GM19397 (cell line): Measurements from ENCODE around the gene RAB1B.

Experiments used
- ATAC-seq: cut with Tn5 transposase; IDR thresholded peaks from one replicate; pipeline ENCODE4 v1.9.1; 2021; ENCODE audit warnings: mild to moderate bottlenecking, moderate library complexity; ENCODE audit not compliant: unreplicated experiment

RAB1B gene

GRCh38 chr11:66282468-66283455 is 14.3 kb downstream of the RAB1B start:
- ATAC-seq, result peak; percentile 81

- ATAC-seq, result no peak
Observed at GRCh38 chr11:66283461-66284105, 15.1 kb downstream of the RAB1B start.

DNA sequence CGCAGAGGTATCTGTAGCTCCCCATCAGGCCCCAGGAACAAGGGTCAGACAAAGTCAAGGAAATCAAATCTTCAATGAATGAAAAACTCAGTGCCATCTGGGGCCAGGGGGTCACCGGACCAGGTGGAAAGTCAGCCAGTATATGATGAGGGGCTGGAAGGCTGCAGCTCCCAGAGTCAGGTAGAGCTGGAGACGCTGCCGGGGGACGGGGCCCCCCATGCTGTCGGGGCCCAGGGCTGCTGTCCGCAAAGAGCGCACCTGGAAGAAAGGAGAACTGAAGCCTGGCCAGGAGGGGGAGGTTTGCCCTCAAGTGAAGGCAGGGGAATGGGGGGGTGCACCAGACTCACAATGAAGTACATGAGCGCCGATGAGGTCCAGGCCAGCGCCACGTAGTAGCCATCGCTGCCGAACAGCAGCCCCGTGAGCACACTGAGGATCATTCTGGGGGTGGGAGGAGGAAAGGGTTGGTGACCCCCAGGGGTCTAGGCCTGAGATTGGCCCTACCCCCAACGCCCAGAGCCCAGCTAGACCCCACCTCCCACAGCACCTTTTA is 16.2 kb downstream of the RAB1B start:
- ATAC-seq, result no peak

DNA sequence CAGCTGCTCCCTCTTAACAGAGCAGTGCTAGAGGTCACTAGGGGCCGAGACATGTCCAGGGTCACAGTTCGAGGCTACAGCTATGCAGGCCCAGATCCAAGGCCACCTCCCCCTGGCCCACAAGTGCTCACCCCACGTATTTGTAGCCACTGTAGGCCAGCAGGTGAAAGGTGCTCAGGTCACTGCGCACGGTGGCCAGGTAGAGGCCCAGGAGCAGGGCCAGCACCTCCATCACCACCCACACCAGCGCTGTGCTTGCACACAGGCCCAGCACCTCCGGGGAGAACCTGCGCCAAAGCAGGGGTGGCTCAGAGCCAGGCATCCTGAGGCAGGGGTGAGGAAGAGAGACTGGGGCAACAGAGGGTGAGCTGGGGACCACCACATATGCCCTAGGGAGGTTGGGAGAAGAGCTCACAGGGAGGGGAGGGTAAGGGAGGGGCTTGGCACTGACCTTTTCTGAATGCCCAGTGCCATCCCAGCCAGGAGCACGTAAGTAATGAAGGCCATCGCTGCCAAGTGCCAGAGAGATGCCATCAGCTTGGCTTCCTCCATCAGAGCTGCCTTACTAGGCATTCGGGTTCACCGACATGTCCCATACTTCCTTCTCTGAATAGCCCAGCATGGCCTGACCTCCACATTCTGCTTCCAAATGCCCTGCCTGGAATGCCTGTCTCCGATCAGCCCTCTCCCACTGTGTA is 17.0 kb downstream of the RAB1B start:
- no peak for ATAC-seq

- ATAC-seq, result no peak
Observed at GRCh38 chr11:66286699-66287098, 18.3 kb downstream of the RAB1B start.

DNA sequence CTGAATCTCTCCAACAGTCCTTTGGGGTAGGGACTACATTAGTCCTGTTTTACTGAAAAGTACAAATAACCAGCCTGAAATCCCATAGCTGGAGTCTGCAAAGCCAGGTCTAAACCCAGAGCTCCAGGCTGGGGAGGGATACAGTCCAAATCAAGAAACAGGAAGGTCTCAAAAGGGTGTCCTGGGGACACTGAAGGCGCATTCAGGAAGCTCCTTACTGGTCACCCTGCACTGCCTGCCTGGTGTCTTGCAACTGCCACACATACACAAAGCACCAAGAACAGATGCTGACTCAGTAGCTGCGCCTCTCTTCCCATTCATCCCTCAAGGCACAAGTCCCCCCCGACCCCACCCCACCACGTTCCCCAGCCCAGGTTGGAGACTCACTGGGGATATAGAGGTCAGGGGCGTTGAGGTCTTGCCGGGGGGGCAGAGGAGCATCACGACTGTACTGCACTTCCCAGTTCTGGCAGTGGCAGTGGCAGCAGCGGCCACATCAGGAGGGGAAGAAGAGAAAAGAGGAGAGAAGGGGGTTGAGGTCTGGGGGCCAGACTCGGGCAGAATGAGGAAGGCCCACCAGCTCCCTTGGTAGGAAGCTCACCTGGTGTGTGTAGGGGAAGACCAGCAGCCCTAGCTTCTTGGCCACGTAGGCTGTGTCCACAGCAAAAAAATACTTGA is 18.9 kb downstream of the RAB1B start:
- ATAC-seq, result no peak

- no peak for ATAC-seq
Observed at GRCh38 chr11:66287889-66288670, 19.6 kb downstream of the RAB1B start.

GRCh38 chr11:66288671-66289547 is 20.5 kb downstream of the RAB1B start, which contains the start of gene YIF1A:
TSS of gene YIF1A (minus strand) at chr11:66289143. CDS start at chr11:66288985, 158 bp downstream.
- peak; percentile 91 for ATAC-seq

GRCh38 chr11:66289548-66290329 is 21.3 kb downstream of the RAB1B start:
- ATAC-seq, result peak; percentile 27

DNA sequence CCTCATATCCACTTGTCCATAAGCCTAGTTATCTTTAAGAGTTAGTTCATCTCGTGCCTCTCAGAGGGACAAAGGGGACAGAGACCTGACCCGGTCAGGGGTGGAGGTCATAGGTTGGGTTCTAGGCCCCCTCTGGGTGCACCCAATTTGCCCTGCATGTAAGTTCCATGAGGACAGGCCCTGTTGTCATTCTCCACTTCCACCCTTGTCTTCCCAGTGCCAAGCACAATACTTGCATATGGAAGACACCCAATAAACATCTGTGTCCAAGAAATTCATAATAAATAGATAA is 21.8 kb downstream of the RAB1B start:
- ATAC-seq, result no peak

DNA sequence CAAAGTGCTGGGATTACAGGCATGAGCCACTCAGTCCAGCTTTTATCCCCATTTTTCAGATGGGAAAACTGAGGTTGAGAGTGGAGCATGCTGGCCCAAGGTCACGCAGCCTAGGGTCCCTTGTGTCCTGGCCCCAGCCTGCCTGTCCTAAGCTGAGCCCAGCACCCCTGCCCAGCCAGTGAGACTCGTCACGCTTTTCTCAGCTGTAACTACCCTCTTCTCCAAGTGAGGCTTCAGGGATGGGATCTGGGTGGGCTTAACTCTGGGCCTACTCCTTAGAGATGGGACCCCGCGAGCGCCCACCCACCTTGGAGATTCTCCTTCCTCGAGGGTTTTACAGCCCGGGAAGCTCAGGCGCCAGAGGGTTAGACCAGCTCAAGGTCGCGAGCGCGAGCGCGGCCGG is 22.9 kb downstream of the RAB1B start:
- ATAC-seq, result no peak

DNA sequence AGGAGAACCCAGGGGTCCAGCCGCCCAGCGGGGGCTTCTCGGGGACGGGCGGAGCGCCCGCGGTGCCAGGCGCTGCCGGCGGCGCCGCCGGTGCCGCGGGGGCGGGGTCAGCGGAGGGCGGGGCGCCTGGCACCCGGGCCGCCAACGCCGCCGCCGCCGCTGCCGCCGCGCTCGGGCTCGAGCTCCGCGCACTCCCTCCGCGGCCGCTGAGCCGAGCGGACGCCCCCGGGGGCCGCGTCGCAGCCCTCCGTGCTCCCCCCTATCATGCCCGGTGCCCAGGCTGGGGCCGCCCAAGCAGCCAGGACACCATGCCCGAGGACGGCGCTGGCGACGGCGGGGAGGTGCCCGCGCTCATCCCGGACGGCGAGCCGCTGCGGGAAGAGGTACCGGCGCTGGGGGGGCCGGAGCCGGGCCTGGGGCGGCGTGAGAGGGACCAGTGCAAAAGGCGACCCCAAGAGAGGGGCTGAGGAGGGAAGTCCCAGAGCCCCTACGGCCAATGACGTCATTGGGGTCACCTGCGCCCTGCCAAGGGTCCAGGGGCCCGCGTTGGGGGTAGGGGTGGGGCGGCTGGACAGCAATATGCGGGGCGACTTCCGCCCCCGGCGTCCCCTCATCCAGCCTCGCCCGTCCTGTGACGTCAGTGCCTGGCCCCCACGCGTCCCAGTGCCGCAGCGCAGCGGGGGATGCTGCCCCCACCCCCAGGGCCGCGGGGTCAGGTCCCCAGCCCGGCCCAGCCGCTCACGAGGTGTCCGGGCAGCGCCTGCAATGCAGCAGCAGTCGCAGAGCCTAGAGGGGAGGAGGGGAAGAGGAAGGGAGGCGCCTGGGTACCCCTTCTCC is 23.5 kb downstream of the RAB1B start, which contains the start of gene TMEM151A:
TMEM151A (plus strand) TSS at position 189 of the 837 bp plus-strand sequence; CDS start at position 309, 120 bp downstream.
- no peak for ATAC-seq

- ATAC-seq, result no peak
Observed at GRCh38 chr11:66292543-66293332, 24.3 kb downstream of the RAB1B start.

- ATAC-seq, result no peak
Observed at GRCh38 chr11:66293352-66293751, 24.9 kb downstream of the RAB1B start.

DNA sequence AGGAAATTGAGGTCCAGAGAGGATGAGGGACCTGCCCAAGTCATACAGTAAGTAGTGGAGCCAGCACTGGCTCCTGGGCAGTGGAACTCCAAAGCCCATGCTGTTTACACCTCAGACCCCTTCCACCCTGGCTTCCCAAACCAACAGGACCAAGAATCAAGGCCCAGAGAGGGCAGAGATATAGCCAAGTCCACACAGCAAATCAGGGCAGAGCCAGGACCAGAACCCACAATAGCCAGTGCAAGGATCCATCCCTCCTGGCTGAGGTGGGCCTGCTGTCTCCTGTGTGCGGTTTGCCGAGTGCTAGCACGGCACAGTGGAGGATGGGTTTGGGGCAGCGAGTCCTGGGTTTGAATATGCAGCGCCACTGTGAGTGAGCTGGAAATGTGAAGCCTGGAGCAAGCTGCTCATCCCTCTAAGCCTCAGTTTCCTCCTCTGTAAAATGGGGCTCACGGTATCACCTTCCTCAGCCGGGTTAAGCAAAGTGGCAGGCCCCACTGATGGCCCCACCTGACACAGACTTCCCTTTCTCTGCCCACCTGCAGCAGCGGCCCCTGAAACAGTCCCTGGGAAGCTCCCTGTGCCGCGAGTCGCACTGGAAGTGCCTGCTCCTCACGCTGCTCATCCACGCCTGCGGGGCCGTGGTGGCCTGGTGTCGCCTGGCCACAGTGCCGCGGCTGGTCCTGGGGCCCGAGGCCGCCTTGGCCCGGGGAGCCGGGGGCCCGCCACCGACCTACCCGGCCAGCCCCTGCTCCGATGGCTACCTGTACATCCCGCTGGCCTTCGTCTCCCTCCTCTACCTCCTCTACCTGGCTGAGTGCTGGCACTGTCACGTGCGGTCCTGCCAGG is 25.6 kb downstream of the RAB1B start:
- ATAC-seq, result no peak
